Measurements from ENCODE around the gene PDC.

DNA sequence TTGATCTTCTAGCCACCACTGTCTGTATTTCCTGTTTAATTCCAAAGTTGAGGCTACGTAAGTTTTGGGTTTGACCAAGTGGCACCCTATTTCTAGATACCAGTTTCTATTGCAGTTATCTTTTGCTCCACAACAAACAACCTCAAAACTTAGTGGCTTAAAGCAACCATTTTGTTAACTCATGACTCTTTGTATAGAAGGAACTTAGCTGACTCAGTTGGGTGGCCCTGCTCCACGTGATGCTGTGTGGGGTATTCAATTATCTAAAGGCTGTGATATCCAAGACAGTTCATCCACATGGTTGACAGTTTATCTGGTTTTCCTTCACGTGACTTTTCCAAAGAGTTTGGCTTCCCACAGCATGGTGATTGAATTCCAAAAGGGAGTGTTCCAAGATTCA lies 34.8 kb downstream of the PDC start:
- TF ChIP-seq, protein P1, sequence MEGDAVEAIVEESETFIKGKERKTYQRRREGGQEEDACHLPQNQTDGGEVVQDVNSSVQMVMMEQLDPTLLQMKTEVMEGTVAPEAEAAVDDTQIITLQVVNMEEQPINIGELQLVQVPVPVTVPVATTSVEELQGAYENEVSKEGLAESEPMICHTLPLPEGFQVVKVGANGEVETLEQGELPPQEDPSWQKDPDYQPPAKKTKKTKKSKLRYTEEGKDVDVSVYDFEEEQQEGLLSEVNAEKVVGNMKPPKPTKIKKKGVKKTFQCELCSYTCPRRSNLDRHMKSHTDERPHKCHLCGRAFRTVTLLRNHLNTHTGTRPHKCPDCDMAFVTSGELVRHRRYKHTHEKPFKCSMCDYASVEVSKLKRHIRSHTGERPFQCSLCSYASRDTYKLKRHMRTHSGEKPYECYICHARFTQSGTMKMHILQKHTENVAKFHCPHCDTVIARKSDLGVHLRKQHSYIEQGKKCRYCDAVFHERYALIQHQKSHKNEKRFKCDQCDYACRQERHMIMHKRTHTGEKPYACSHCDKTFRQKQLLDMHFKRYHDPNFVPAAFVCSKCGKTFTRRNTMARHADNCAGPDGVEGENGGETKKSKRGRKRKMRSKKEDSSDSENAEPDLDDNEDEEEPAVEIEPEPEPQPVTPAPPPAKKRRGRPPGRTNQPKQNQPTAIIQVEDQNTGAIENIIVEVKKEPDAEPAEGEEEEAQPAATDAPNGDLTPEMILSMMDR (IDR thresholded peaks at IDR 0.05), result no peak
- TF ChIP-seq ZFX (IDR thresholded peaks at IDR 0.05; ENCODE audit: borderline replicate concordance), result no peak

Measured in 22Rv1 (cell line).